Measurements from ENCODE around the gene TNNC2.
"Not testable (repeated sequence)": the region's sequence is repeated elsewhere in the genome, so short reads cannot be mapped to it uniquely, and the experiment has no call there.

TNNC2 gene

DNA sequence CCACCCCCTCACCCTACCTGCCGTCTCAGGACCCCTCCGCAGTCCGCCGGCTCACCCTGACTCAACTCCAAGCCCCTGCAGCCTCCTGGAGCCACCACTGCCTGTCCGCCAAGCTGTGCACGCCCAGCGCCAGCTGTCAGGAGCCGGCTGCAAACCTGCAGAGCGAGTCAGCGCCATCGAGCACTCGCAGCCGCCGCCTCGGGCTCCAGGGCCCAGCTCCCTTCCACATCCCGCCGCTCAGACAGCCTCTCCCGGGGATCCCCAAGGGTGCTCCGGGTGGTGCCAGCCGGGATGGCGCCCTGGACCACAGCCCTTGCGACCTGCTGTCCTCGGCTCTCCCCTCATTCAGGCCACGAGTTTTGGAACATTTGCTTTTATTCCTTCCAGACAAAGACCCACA, 4.3 kb downstream of the TNNC2 start:
- DNase-seq (ENCODE audit: low spot score) = peak; percentile 37

DNA sequence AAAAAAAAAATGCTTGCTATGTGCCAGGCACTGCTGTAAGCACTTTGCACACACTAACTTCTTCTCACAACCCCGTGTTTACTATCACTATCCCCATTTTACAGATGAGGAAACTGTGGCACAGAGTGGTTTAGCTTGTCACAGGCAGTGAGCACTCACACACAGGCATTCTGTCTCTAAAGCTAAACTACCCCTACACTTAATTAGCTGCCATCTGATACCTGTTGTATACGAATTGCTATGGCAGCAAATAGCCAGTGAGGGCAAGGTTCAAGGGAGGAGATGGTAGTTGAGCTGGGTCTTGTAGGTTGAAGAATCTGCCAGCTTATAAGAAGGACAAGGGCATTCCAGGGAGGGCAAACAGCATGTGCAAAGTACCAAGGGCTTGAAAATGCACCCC, 5.2 kb downstream of the TNNC2 start:
- no peak for DNase-seq (ENCODE audit: low spot score)

DNA sequence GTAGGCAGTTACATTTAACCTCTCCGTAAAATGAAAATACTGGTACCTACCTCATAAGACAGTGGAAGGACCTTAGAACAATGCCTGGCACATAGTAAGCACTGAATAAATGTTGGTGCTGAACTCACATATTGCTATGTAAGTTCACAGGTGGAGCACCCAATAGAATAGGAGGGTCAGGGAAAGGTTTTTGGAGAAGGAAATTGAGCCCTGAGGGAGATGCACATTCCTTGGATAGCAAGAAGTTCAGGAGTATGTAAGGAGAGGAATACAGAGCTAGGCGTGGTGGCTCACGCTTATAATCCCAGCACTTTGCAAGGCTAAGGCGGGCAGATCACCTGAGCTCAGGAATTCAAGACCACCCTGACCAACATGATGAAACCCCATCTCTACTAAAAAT, 7.6 kb downstream of the TNNC2 start:
- no peak for DNase-seq (ENCODE audit: low spot score)

DNA sequence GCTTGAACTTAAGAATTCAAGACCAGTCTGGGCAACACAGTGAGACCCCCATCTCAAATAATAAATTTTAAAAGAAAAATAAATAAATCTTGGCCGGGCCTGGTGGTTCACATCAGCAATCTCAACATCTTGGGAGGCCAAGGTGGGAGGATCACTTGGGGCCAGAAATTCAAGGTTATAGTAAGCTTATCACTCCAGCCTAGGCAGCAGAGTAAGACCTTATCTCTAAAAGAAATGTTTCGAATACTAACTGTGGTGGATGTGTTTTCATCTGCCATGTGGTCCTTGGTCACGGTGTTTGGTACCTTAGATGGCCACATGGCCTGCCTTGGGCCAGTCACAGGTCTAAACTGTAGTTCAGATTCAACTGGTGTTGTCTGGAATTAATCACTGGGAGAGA, 8.9 kb downstream of the TNNC2 start:
- no peak for DNase-seq (ENCODE audit: low spot score)

DNA sequence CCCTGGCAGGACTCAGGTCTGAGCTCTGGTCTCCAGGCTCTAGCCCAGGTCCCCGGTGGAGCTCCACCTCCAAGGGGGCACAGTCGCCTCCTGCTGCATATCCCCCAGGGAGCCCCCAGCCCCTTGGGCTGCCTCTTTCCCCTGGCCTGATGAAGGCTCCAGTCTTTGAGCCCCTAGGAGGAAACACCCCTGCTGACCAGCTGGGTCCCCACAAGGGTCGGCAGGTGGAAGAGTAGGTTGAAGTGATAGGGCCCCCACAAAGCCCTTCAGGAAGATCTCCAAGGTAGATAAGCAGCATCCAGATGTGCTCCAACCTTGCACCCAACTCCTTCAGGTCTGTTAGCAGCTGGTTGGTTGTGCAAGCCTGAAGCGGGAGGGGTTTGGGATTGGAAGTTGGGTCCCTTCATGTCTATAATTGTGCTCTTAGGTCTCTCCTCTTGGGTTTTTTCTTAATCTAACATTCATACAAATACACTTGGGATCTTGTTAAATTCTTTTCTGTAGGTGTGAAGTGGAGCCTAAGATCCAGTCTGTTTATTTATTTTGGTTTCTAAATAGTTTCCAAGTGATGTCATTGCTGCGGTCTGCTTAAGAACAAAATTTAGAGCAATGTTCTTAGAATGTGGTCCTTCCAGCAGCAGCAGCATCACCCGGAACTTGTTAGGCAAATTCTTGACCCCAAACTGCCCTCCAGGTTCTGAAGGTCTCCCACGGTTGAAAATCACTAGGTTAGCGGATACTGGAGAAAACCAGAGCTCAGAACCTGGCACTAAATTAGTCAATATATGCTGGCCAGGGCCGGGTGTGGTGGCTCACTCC, 9.5 kb downstream of the TNNC2 start:
- DNase-seq (ENCODE audit: low spot score) = peak; percentile 68

DNA sequence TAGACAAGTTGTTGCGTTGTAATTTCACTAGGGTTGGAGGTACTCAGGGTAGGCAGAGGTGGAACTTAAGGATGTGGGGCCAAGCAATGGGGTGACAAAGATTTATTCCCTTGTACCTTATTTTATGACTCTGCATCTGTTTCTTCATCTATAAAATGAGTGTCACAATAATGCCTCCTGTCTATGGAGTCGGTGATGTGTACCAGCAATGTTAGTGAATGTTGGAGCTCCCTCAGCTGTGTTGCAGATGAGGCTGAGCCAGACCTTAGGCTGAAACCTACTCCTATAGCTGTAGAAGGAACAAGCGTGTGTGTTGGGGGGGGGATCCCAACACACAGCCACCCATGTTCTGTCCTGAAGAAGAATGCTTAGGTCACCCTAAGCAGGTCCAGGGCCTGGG, 10.2 kb downstream of the TNNC2 start:
- DNase-seq (ENCODE audit: low spot score) = no peak

DNA sequence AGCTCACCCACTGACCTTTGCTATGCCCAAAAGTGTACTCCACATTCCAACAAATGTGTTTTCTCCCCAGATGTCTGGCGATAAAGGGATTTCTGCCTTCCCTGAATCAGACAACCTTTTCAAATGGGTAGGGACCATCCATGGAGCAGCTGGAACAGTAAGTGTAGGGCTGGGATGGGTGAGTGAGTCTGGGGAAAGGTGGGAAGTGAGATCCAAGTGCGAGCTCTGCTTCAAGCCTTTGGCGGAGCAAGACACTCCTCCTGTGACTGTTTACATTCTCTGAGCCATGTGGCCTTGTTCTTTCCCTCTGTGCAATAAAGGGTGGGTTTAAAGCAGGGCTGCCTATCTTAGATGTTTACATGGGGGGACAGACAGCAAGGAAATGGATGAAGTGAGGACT, 12.8 kb downstream of the TNNC2 start:
- DNase-seq (ENCODE audit: low spot score) = no peak

DNA sequence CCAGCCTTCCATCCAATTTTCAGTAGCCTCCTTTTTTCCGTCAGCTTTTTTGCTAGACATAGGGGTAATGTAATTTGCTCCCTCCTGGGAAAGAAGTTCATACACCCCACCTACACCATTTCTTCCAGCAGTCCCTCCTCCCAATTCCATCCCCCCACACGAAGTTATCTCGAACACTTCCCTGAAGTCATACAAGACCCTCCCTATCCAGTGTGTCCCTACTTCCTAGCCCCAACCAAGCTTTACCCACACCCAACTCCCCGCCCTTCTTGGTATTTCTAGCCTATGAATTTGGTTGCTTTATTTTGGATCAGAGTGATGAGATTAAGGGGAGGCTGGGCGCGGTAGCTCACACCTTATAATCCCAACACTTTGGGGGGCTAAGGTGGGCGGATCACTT, 13.6 kb downstream of the TNNC2 start:
- DNase-seq (ENCODE audit: low spot score) = no peak

DNA sequence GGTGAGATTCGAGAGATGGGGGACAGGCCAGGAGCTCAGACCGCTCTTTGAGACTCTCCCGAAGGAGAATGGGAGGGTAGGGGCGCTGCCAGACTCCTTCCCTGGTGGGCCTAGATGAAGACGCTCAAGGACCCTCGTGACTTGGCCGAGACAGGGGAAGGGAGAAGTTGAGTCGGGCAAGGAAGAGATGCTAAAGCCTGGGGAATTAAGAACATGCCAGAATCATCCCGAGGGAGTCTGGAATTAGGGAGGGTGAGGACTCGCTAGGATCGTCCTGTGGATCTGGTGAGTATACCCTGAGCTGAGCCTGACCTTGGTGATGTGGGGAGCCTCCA, 14.1 kb downstream of the TNNC2 start:
- DNase-seq (ENCODE audit: low spot score) = no peak

DNA sequence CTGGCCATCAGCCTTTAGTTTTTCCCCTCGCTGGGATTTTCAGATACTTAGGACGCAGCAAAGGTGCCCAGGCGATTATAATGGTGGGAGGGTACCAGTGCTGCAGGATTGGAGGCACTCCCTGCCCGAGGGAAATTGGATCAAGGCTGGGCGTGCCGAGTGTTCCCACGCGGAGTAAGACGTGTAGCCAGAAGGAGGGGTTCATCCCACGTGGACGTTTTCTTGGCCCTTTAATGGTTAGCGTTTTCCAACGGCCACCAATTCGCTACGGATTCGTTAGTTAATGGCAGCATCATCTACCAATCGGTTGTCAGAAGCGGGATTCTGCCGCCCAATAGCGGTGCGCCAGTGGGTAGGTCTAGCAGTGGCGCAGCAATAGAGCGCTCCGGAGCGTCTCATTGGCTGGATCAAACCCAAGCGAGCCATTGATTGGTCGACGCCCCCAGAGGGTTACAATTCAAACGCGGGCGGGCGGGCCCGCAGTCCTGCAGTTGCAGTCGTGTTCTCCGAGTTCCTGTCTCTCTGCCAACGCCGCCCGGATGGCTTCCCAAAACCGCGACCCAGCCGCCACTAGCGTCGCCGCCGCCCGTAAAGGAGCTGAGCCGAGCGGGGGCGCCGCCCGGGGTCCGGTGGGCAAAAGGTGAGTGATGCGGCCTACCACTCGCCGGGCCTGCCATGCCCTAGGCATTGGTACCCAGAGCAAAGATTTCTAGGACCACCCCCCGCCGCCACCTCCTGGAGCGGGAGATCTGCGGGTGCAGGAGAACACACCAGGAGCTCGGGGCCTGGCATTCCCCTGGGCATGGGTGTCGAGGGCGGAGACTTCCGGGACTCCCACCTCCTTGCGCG, 14.7 kb downstream of the TNNC2 start, which contains the start of gene UBE2C:
Gene UBE2C, plus strand, starts transcription at position 488 of the 849 bp plus-strand sequence. Its CDS starts 52 bp downstream, at position 540.
- peak; percentile 100 for DNase-seq (ENCODE audit: low spot score)

DNA sequence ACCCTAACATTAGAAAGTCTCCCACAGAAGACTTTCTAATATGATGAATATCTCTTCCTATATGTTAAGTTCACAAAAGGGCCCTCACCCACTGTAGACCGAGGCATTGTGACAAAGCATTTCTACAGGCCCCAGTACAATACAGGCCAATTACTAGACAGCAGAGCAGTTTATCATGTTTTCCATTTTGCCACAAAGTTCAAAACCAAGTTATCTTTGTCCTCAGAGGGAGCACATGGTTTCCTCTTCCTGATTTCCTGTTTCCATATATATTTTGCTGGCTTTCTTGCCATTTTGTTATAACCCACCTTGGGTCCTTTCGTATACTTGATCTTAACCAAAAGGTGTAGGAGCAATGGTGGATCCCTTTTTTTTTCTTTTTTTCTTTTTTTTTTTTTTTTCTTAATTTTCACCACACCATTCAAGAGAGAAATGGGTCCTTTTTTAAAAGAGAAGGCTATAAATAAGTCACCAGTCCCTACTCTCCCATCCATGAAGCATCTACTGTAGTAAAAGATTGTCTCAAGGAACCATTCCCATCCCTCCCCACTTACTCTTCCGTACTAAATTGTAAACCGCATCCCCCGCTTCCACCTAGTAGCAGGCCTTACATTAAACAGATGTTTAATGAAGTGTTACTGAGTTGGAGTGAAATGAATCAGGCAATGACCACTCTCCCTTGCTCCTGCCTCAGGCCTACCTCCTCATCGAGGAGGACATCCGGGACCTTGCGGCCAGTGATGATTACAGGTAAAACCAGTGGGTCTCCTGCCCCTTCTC, 16.7 kb downstream of the TNNC2 start:
- DNase-seq (ENCODE audit: low spot score) = no peak

DNA sequence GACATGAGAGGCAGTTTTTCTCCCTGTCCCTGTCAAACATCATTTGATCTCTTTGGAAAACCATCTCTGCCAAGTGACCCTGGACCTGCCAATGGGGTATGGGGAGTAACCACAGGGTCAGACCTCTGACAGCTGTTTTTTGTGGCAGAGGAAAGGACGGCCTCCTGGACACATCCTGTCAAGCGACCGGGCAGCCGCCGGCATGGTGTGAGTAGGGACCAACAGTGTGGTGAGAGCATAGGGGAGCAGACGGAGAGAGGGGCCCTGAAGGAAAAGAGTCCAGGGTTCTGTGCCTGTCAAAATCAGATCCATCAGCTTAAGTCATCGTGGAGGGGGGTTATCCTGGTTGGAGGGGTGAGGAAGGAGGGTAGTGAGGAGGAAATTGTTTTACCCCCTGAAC, 25.3 kb downstream of the TNNC2 start:
- DNase-seq (ENCODE audit: low spot score) = no peak

DNA sequence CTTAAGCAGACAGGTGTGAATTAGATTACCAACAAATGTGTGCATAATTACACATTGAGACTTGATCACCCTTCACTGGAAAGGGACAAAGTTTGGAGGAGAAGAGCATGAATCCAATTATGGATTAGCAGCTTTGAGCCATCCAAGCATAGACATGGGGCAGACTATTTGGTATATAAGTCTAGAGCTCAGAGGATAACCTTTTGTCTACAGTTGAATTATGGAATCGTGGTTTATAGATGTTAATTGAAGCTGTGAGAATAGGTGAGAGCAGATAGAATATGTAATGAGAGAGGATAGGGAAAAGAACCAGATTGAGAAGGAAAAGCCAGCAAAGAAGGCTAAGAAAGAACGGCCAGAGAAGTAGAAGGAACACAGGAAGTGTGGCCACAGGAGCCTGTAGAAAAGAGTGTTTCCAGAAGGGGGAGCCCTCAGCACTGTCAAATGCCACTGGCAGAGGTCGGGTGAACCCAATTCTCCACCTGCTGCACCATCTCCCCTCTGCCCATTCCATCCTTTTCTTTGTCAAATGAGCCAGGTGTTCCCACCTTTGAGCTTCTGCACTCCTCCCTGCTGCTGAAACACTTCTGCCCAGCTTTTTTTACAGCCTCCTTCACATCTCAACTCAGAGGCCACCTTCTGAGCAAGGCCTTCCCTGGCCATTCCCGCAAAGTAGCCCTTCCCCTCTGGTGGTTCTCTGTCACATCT, 28.0 kb downstream of the TNNC2 start:
- DNase-seq (ENCODE audit: low spot score) = peak; percentile 75

DNA sequence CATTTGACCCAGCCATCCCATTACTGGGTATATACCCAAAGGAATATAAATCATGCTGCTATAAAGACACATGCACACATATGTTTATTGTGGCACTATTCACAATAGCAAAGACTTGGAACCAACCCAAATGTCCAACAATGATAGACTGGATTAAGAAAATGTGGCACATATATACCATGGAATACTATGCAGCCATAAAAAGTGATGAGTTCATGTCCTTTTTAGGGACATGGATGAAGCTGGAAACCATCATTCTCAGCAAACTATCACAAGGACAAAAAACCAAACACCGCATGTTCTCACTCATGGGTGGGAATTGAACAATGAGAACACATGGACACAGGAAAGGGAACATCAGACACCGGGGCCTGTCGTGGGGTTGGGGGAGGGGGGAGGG, 29.2 kb downstream of the TNNC2 start:
- DNase-seq (ENCODE audit: low spot score) = not testable (repeated sequence)

DNA sequence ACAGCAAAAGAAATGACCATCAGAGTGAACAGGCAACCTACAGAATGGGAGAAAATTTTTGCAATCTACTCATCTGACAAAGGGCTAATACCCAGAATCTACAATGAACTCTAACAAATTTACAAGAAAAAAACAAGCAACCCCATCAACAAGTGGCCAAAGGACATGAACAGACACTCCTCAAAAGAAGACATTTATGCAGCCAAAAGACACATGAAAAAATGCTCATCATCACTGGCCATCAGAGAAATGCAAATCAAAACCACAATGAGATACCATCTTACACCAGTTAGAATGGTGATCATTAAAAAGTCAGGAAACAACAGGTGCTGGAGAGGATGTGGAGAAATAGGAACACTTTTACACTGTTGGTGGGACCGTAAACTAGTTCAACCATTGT, 29.6 kb downstream of the TNNC2 start:
- not testable (repeated sequence) for DNase-seq (ENCODE audit: low spot score)

DNA sequence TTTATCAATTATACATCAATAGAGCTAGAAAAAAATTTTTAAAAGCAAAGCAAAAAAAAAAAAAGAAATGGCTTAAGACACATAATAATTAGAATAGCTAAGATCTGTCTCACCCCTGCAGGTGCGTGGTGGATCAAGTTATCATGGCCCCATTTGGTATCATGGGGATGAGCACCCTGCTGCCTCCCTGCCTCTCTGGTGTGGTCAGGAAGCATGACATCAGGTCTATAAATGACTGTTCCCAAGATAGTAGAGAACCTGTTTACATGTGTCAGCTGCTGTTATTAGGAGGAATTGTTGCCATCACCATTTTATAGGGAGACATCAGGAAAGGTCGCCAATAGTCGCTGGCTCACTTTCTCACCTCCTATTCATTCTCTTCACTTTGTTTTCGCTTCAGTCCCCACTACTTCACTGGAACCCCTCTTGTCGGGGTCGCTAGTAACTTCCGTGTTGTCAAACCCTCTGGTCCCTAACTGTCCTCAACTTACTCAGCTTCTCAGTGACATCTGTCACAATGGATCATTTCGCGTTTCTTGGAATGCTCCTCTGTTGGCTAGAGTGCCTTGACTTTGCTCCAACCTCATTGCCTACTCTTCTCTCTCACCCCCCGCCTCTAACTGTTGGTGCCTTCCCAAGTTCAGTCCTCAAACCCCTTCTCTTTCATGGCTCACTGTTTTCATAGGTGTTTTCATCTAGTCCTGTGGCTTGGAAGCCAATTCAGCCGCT, 30.6 kb downstream of the TNNC2 start:
- no peak for DNase-seq (ENCODE audit: low spot score)

DNA sequence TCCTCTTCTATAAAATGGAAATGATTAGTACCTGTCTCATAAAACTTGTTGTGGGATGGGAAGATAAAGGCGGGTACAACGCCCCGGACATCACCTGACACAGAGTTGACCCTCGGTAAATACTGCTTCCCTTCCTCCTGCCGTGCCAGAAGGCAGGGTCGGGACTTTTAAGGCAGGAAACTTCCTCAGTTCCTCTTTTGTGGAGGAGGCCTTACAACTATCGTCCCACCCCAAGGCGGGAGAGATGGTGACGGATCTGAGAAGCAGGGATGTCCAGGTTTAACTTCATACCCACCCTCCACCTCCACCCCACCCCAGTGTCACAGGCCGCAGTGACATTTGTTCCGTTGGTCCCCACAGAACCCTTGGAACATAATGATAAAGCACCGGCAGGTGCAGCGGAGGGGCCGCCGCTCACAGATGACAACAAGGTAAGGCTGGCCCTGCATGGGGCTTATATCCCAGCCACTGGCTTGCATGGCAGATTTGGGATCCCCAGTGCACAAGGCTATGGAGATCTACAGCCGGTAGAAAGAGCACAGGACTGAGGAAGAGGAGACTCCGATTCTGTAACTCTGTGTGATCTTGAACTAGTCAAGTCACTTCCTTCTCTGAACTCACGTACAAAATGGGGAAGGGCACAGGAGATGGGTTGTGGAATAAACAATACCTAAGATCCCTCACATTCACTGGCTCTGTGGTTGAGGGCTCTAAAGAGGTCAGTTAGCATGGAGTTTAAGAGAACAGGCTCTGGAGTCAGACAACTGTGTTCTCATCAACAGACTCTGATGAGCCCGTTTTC, 34.6 kb downstream of the TNNC2 start:
- DNase-seq (ENCODE audit: low spot score) = no peak

DNA sequence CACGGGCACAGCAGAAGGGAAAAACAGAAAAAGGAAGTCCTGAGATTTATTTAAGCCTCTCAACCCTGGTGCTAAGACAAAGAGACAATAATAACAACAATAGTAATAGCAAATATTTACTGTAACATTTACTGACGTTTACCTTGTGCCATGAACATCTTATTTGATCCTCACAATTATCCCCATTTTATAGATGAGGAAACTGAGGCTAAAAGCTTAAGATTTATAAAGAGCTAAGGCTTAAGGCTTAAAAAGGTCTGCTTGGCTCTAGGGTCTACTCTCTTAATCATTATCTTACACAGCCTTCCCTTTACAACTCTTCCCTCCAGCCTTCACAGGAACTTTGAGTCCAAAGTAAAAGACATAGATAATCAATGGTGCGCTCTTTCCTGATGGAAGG, 38.8 kb downstream of the TNNC2 start:
- no peak for DNase-seq (ENCODE audit: low spot score)

DNA sequence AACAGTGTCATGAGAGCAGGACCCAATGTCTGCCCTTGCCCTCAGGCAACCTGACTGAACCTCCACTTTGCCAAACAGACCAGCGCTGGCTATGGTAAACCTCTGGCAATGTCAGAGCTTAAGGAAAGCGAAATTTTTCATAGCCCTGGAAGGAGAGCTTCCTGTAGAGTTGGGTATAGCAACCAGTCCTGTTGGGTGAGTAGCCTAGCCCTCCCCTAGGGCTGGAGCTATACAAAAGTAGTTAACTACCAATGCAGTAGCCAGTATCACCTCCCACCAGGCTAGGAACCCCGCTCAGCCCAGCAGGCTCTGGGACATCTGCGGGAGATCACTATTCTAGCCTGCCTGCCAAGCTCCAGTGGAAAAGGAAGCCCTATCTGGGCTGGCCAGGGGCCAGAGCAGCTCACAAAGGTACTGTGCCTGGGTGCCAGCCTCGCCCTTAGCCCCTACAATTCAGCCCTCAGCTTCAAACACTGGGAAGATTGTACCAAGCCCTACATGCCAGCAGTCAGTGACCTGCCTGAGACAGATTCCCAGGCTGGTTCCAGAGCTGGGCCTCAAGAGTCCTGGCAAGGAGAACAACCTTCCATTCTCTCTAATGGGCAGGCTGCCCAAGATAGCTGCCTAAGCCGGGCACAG, 43.3 kb downstream of the TNNC2 start:
- DNase-seq (ENCODE audit: low spot score) = no peak

DNA sequence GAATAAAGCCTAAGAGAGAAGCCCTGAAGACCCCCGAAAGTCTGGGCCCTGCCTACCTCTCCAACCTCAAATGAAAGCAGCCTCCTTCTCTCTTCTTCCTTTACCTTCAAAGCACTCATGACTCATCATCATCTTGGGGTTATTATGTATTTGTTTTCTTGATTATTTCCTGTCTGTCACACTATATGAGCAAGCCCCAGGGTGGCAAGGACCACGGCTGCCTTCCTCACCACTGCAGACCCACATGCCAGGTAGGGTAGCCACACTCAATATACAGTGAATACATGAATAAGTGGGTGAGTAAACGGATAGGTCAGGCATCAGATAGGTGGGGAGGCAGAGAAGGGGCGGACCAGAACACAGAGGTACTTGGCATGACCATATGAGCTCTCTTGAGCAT, 44.2 kb downstream of the TNNC2 start:
- DNase-seq (ENCODE audit: low spot score) = no peak

Data from AG08395 (cell line).